Stimulated activated CD8-positive, alpha-beta memory T cell treated with anti-CD3 and anti-CD28 coated beads, Interleukin-4, amount 100 ng/mL, for 48 hours (primary cell): ENCODE measurements around the gene SMIM12.
A peak's percentile ranks its signal among the peaks of the same experiment; 100 is the strongest.

Experiments
- DNase-seq: peaks from one replicate; pipeline ENCODE4 v3.0.0-alpha.2; 2020

SMIM12 gene

DNA sequence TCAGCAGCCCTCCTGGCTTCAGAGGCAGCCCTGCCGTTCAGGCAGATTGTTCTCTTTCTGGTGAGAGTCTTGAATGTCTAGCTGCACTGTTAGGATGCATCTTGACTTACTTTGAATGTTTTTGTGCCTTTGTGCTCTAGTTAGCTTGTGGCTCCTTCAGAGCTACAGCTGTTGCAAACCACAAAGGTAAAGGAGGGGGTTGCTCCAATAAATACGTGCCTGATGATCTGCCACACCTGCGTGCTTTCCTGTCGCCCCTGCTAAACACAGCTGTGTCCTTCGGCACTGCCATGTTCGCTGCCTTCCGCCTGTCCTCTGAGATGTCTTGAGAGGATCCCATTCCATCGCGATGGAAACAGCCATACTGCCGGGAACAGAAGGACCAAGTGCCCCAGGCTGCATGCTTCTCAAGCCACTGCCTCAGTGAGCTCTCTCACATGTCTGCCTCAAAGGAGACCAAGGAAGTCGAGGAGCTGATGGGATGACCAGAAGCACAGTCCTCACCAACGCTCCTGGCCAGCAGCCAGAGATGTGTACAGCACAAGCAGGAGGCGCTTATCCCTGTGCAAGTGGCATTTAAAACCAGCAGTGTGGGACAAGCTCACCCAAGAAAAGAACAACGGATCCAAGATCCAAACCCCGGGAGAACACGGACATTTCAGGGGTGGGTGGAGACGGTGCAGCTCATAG is 12.0 kb upstream of the SMIM12 start:
- DNase-seq = no peak

DNA sequence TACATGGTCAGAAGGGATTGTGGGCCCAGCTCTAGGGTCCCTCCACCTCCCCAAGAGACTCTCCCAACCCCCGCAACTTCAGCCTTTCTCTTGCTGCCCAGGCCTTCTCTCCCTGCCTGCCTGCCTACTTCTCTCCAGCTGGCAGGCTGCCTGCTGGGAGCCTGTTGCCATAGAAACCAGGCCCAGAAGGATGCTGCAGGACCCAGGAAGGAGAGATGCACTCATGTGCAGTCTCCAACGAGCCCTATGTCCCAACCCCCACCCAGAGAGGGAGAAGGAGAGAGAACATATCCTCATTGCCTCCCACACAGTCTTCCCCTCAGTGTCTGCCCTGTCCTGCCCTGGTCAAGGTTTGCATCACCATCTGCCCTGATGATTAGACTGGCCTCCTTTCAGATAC is 10.8 kb upstream of the SMIM12 start:
- DNase-seq = no peak

DNA sequence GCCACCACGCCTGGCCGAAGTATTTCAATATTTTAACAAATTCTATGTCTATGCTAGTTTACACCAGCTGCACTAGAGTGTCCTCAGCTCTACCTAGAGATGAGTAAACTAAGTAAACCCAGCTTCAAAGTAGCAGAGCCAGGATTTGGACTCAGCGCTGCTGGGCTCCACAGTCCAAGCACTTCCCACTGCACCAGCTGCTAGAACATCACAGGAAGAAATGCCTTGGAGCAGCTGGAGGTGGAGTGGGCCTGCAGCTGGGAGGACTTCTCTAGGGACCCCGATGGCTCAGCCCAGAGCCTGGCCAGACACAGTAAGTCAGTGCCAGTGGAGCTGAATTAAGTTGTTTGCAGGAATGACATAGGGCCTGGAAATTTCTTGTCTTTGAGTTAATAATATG is 10.2 kb upstream of the SMIM12 start:
- no peak for DNase-seq

GRCh38 chr1:34868230-34869049 is 8.9 kb upstream of the SMIM12 start:
- DNase-seq = no peak

DNA sequence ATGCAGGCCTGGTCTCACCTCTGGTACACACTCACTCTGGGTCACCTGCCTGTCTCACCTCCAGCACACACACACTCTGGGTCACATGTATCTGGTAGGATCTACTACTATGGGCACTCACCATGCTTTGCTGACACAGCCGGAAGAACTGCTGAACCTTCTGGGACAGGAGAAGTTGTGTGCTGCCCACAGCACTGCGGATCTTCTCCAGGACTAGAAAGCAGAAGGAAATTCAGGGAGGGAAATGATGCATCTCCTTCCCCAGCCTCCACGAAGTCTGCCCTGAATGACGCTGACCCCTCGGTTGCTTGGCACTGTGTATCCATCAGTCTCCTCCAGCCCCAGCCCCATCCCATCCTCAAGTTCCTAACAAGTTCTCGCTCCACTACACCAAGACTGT is 7.9 kb upstream of the SMIM12 start:
- no peak for DNase-seq

DNA sequence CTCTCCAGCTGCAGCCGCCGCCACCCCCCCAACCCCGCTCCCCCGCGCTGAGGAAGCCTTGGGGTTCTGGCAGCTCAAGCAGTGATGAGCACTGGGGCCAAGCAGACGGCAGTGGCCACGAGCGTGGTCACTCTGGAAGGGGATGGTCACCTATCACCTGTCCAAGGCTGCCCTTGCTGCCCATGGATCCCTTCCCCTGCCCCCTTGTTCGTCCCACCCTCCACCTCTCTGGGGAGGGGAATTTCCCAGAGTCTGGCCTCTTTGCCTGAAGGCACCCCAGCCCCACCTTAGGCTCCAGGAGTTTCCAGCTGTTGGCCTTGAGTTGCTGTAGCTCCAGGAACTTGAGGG is 7.2 kb upstream of the SMIM12 start:
- DNase-seq = no peak

- peak; percentile 97 for DNase-seq
These were observed 6.6 kb upstream of the SMIM12 start for GRCh38 chr1:34865981-34866761.

DNA sequence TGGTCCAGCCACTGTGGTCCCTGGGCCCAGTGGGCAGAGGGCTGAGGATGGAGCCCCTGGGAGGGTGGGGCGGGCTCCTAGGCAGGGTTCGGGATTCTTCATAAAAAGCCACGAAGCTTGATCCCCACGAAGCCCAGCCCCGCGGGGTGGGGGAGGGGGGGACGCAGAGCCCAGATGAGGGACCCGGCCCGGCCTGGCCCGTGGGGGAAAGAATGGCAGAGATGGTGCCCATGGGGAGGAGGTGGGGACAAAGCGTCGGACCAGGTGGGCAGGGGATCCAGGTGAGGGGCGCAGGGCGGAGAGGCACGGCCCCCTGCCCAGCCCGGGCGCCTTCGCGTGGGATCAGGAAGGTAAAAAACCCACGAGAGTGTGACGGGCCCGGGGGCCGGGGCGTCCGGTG is 6.0 kb upstream of the SMIM12 start:
- no peak for DNase-seq

GRCh38 chr1:34864759-34865158 is 5.2 kb upstream of the SMIM12 start:
- DNase-seq = no peak

DNA sequence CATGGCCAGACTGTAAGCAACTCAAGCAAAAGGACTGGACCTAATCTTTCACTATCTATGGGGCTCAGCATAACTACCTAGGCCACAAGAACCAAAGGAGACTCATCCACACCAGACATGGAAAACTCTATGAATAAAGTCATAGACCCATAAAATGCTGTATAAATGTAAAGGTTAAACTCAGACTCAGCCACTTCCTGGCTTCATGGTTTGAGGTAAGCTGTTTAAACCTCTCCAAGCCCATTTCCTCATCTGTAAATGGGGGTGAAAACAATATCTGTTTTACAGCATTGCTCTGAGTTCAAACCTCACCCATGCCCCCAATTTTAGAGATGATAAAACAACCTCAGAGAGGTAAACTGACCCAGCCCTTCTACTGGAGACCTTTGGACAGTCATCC is 4.0 kb upstream of the SMIM12 start:
- DNase-seq = no peak

DNA sequence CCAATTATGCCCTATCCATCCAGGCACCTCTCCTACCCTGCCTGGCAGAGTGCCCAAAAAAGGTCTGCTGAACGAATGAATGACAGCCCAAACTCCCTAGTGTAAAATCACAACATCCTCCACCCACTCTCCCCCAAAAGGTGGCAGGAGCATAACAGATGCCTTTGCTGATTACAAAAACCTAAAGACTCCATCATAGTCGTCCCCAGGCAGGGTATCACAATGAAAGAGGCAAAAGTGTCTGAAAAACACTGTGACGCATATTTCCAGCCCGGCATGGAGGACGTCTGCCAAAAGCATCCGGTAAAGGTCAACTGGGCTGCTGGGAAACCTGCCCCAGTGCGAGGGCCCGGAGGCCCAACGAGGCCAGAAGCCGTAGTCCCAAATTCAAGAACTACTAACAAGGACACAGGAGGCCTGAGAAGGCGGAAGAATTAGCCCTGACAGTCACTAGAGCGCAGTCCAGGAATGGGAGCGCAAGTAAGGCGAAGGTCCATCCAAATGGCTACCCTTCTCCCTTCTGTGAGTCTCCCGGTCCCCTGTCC is 576 bp downstream of the SMIM12 start:
- peak; percentile 51 for DNase-seq

- DNase-seq = no peak
These were observed 2.9 kb downstream of the SMIM12 start for GRCh38 chr1:34856697-34857096.

DNA sequence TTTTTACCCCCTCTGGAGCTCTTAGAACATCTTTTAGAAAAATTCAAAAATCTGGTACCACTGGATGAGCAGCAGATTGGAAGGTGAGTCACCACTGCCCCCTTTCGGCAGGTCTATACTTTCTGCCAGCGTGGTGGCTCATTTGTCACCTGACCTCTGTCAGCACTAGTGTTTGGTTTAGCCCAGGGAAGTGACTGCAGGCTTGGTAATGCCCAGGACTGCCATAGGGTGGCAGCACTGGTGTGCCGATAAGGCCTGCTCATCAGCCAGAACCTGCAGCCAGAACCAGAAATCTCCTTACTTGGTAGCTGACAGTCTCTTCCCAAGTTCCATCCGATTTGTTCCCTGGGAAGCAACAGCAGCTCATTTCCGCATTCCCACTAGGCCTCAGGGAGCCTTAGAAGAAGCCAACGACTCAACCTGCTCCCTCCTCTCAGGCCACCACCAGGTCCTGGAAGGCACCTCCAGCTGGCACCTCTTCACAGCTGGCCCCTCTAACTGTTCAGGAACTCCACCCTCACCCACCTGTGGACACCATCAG is 6.8 kb downstream of the SMIM12 start:
- DNase-seq = peak; percentile 92

GRCh38 chr1:34851431-34852105 is 8.0 kb downstream of the SMIM12 start:
- DNase-seq = no peak

GRCh38 chr1:34850382-34850781 is 9.2 kb downstream of the SMIM12 start:
- no peak for DNase-seq

DNA sequence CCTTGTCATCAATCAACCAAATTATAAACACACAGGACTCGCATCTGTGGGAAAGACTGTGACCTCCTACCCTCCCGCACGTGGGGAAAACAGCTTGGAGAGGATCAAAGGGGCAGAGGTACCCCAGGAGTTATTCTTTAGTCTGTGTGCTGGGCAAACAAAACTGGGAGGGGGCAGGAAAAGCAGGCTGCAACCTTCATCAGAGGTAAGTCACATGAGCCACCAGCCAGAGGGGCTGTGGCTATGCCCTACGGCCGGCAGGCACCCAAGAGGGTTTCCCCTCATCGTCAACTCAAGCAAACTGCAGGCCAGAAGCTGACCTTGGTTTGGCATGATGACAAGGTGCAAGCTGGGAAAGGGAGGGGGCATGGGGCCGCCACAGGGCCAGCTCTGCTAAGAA is 12.5 kb downstream of the SMIM12 start:
- DNase-seq = no peak

GRCh38 chr1:34846265-34846664 is 13.3 kb downstream of the SMIM12 start:
- DNase-seq = no peak

DNA sequence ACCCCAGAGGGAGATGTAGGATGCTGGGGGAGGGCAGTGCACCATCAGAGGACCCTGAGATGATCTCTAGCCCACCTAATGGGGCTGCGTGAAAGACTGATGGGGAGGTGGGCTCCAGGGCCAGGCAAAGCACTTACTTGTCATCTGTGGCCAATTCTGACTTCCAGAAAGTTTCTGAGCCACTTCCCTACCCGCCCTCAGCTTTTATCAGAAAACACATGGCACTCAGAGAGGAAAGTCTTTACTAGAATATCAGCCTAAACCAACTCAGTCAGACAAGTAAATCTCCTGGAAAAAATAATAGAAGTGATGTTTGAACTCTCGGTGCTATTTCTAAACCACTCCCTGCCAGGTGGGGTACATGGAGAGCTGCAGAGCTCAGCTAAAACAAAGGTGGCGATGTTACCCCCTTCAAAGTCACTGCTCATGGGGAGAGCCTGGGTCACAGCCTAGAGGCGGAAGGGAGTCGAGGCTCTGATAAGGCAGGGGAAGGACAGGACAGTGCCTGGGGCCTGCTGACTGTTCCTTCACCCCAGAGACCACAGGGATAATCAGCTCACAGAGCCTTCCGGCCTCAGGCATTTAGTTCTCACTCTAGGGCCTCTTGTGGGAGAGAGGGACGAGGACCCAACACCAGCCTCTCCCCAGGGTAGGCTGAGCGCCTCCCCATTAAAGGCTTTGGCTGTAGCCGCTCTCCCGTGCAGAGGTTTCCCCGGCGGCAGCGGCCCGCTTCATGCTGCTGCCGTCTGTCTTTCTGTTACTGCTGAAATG is 14.2 kb downstream of the SMIM12 start:
- no peak for DNase-seq

- no peak for DNase-seq
These were observed 15.3 kb downstream of the SMIM12 start for GRCh38 chr1:34844252-34844634.

GRCh38 chr1:34843392-34844251 is 15.9 kb downstream of the SMIM12 start:
- no peak for DNase-seq

DNA sequence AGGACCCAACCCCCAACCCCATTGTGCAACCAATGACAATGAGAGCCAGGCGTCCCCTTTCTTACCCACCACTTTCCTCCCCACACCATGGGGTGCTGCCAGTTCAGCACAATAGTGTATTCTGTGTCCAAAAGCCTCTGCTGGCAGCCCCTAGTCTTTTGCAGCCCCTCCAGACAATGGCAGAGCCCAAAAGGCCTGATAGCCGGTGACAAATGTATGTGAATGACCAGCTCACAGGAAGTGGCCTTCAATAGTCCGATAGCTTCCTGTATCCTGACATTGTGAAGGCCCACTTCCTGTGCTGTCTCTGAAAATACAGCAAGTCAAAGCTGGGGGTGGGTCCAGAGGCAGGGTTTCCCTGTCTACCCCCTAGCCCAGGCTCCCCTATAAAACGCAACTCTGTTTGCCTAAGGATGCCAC is 16.6 kb downstream of the SMIM12 start:
- DNase-seq = no peak
